Testis (tissue), 2 donors: ENCODE data around the gene MAP1LC3B2.

ENCODE experiments used
- CTCF ChIP-seq, 3 experiments: fragments of 450-650 bp in 2 of 3; fragments of 200-600 bp in 1 of 3; sonication (generic) in 1 of 3; IDR thresholded peaks; one replicate each; pipeline ENCODE4 v1.5.1; 2016 to 2019; ENCODE audit warnings: antibody characterized with exemption in 3 of 3, mild to moderate bottlenecking in 2 of 3, moderate library complexity in 1 of 3
- POLR2A ChIP-seq: fragments of 450-650 bp; IDR thresholded peaks from one replicate; pipeline ENCODE4 v1.6.1; 2017; ENCODE audit warnings: antibody characterized with exemption, mild to moderate bottlenecking, moderate library complexity

DNA sequence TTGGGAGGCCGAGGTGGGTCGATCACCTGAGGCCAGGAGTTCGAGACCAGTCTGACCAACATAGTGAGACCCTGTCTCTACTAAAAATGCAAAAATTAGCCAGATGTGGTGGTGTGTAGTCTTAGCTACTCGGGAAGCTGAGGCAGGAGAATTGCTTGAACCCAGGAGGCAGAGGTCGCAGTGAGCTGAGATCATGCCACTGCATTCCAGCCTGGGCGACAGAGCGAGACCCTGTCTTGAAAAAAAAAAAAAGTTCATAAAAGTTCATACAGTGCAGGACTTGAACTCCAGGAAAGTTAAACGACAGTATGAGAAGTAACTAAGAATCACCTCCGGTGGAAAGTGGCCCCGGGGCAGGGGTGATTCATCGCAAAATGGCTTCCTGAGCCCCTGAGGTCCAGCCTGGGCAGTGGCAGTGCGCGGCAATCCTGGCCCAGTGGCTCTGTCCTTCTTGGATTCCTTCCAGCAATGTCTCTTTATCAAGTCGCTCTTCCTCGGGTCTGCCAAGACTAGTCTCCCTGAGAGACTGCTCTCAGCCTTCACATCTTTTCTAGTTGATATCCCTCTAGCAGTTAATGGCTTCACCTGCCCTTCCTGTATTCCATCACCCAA is 16.7 kb upstream of the MAP1LC3B2 start:
- TF ChIP-seq POLR2A (no peak), CTCF (IDR thresholded peaks at IDR 0.05) (no peak)
